Transverse colon (tissue), 4 donors: ENCODE results near the gene NME5.
A peak's percentile ranks its signal among the peaks of the same experiment; 100 is the strongest.

Experiments
- EP300 ChIP-seq: sonication (generic); formaldehyde crosslinking; IDR thresholded peaks from one replicate; pipeline ENCODE4 v1.6.1; 2017; ENCODE audit warnings: antibody characterized with exemption, low read depth
- POLR2A ChIP-seq: fragments of 450-650 bp; IDR thresholded peaks from one replicate; pipeline ENCODE4 v1.6.1; 2016; ENCODE audit warnings: antibody characterized with exemption, mild to moderate bottlenecking, moderate library complexity
- POLR2AphosphoS5 ChIP-seq, 3 donors: sonication (generic); formaldehyde crosslinking; IDR thresholded peaks; one replicate each; pipeline ENCODE4 v1.6.1; 2016; ENCODE audit warnings: antibody characterized with exemption in 3 of 3
- TF ChIP-seq, protein P1 (sequence below), 5 experiments: fragments of 200-600 bp in 3 of 5; fragments of 450-650 bp in 2 of 5; sonication (generic) in 3 of 5; IDR thresholded peaks; 1 replicate in 2 of 5; 2 replicates in 3 of 5; pipeline ENCODE4 v1.5.1; 2016 to 2017; ENCODE audit warnings: antibody characterized with exemption in 5 of 5, inconsistent platforms in 3 of 5, mild to moderate bottlenecking in 2 of 5, moderate library complexity in 1 of 5

DNA sequence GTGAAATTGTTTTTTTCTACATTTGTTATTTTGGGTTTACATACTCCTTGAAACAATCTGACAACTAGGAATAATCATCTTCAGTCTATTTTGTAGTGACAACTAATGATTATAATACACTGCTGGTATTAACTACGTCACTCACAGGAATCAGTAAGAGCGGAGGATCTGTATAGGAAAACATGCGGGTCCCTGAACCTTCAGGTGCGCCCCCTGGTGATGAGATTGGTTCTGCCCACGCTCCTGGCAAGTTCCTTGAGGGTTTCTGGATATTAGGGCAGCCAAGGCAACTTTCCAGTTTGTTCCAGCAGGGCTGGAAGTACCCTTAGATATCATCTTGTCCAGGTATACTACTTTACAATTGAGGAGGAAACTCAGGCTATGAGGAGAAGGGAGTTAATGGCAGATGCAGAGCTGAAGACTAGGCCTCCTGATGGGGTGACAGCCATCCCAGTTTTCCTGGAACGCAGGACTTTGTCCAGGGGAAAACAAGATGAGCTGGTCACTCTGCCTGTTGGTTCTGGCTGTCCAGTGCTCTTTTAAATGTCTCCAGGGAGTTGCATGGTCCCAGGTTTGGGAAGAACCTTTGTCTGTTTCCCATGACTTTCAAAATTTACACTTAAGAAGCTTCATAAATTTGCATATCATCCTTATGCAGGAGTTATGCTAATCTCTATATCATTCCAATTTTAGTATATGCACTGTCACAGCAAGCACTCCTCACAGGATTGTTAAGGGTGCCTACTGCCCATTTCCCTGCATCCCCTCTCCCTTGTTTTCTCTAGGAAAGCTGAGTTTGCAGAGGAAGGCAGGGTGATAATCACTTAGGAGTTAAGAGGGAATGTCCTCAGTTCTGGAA is 70.3 kb downstream of the NME5 start:
- TF ChIP-seq EP300 (no peak), POLR2A (no peak), POLR2AphosphoS5 (IDR thresholded peaks at IDR 0.05) (no peak)
- TF ChIP-seq, protein P1, sequence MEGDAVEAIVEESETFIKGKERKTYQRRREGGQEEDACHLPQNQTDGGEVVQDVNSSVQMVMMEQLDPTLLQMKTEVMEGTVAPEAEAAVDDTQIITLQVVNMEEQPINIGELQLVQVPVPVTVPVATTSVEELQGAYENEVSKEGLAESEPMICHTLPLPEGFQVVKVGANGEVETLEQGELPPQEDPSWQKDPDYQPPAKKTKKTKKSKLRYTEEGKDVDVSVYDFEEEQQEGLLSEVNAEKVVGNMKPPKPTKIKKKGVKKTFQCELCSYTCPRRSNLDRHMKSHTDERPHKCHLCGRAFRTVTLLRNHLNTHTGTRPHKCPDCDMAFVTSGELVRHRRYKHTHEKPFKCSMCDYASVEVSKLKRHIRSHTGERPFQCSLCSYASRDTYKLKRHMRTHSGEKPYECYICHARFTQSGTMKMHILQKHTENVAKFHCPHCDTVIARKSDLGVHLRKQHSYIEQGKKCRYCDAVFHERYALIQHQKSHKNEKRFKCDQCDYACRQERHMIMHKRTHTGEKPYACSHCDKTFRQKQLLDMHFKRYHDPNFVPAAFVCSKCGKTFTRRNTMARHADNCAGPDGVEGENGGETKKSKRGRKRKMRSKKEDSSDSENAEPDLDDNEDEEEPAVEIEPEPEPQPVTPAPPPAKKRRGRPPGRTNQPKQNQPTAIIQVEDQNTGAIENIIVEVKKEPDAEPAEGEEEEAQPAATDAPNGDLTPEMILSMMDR (IDR thresholded peaks at IDR 0.05): peak; percentile 64 to 79 (median 73)
